Activated CD8-positive, alpha-beta memory T cell treated with anti-CD3 and anti-CD28 coated beads for 4 hours (primary cell): ENCODE data around the gene GRHL1.
A peak's percentile ranks its signal among the peaks of the same experiment; 100 is the strongest.

Source experiments
- DNase-seq, 2 donors: peaks; one replicate each; pipeline ENCODE4 v3.0.0-alpha.2; 2020; ENCODE audit warnings: low read depth in 2 of 2

The GRHL1 gene

GRCh38 chr2:9948721-9949120 is 2.8 kb upstream of the GRHL1 start:
- DNase-seq, result no peak

- DNase-seq, result no peak
Observed at GRCh38 chr2:9949239-9949991, 2.1 kb upstream of the GRHL1 start.

GRCh38 chr2:9949992-9950520 is 1.4 kb upstream of the GRHL1 start:
- DNase-seq, result no peak

- peak in 1 of 2 donors; percentile 9 for DNase-seq
Observed at GRCh38 chr2:9950521-9951271, 797 bp upstream of the GRHL1 start.

GRCh38 chr2:9951272-9951521 is 296 bp upstream of the GRHL1 start:
- no peak for DNase-seq

GRCh38 chr2:9952286-9952737 is 819 bp downstream of the GRHL1 start:
- DNase-seq, result no peak

GRCh38 chr2:9952856-9953503 is 1.5 kb downstream of the GRHL1 start:
- no peak for DNase-seq

- DNase-seq, result no peak
Observed at GRCh38 chr2:9954136-9954535, 2.6 kb downstream of the GRHL1 start.

- no peak for DNase-seq
Observed at GRCh38 chr2:9958057-9958456, 6.6 kb downstream of the GRHL1 start.

- no peak for DNase-seq
Observed at GRCh38 chr2:9959262-9959661, 7.8 kb downstream of the GRHL1 start.

- DNase-seq, result no peak
Observed at GRCh38 chr2:9961013-9961412, 9.5 kb downstream of the GRHL1 start.

GRCh38 chr2:9964334-9964980 is 13.0 kb downstream of the GRHL1 start:
- DNase-seq, result no peak

- no peak for DNase-seq
Observed at GRCh38 chr2:9965119-9965822, 13.8 kb downstream of the GRHL1 start.

GRCh38 chr2:9966491-9967022 is 15.1 kb downstream of the GRHL1 start:
- no peak for DNase-seq

GRCh38 chr2:9967053-9967775 is 15.7 kb downstream of the GRHL1 start:
- no peak for DNase-seq

GRCh38 chr2:9968553-9969497 is 17.3 kb downstream of the GRHL1 start:
- no peak for DNase-seq

- DNase-seq, result no peak
Observed at GRCh38 chr2:9970200-9971044, 18.9 kb downstream of the GRHL1 start.

GRCh38 chr2:9971105-9971818 is 19.8 kb downstream of the GRHL1 start:
- DNase-seq, result no peak
